HuH-7.5 (cell line): ENCODE measurements around the gene FCN1.

Experiments used
- DNase-seq: peaks from one replicate; pipeline ENCODE4 v3.0.0; 2011; ENCODE audit warnings: low spot score

The FCN1 gene

GRCh38 chr9:134891053-134891452 is 26.7 kb downstream of the FCN1 start:
- no peak for DNase-seq

- no peak for DNase-seq
These were observed 27.6 kb downstream of the FCN1 start for GRCh38 chr9:134890155-134890495.

DNA sequence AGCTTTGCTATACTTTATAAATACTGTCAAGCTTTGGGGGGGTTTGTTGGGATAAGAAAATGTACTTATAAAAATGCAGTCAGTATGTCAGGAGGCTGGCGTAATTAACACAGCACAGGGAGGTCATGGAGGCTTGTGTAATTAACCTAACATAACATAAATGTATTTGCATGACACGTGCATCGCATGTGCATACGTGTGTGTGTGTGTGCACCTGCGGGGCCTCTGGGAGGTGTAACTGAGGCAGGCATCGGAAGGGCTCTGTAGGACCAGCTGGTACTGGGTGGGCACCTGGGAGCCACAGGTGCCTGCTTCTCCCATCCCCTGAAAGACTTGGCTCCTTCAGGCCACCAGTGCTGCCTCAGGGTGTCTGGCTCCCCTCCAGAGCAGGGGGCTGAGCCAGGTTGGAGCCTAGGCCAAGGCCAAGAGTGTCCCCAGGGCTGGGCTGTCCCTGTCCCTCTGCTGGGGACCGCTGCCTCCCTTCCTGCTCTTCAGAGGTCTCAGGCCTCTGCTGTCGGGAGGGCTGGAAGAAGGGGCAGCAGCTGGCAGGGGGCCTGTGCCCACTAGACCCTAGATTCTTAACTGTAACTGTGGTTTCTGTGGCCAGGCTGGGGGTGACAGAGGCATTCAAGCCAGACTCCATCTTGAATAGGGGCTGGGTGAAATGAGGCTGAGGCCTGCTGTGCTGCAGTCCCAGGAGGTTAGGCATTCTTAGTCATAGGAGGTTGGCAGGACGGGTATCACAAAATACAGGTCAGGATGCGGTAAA is 28.1 kb downstream of the FCN1 start:
- DNase-seq, result no peak

- DNase-seq, result no peak
These were observed 29.0 kb downstream of the FCN1 start for GRCh38 chr9:134888603-134889190.

- no peak for DNase-seq
These were observed 29.8 kb downstream of the FCN1 start for GRCh38 chr9:134887686-134888602.

GRCh38 chr9:134887219-134887618 is 30.5 kb downstream of the FCN1 start:
- no peak for DNase-seq

DNA sequence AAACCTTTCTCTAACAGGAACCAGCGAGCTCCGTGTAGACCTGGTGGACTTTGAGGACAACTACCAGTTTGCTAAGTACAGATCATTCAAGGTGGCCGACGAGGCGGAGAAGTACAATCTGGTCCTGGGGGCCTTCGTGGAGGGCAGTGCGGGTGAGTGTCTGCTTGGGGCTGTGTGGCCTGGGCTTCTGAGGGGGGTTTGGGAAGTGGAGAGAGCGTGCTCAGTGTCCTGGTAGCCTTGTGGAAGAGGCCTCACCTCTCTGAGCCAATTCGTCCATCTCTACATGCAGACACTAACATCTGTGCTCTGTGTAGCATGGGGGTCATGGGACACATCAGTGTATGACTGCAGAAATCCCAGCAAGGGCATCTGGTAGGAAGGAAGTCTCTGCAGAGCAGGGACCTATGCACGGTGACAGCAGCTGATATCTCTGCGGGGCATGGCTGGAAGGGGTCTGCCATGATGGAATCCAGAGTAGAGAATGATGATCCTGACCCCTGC is 31.2 kb downstream of the FCN1 start:
- no peak for DNase-seq

- no peak for DNase-seq
These were observed 31.9 kb downstream of the FCN1 start for GRCh38 chr9:134885679-134886412.

- no peak for DNase-seq
These were observed 32.6 kb downstream of the FCN1 start for GRCh38 chr9:134885001-134885678.

- no peak for DNase-seq
These were observed 33.2 kb downstream of the FCN1 start for GRCh38 chr9:134884492-134884891.

DNA sequence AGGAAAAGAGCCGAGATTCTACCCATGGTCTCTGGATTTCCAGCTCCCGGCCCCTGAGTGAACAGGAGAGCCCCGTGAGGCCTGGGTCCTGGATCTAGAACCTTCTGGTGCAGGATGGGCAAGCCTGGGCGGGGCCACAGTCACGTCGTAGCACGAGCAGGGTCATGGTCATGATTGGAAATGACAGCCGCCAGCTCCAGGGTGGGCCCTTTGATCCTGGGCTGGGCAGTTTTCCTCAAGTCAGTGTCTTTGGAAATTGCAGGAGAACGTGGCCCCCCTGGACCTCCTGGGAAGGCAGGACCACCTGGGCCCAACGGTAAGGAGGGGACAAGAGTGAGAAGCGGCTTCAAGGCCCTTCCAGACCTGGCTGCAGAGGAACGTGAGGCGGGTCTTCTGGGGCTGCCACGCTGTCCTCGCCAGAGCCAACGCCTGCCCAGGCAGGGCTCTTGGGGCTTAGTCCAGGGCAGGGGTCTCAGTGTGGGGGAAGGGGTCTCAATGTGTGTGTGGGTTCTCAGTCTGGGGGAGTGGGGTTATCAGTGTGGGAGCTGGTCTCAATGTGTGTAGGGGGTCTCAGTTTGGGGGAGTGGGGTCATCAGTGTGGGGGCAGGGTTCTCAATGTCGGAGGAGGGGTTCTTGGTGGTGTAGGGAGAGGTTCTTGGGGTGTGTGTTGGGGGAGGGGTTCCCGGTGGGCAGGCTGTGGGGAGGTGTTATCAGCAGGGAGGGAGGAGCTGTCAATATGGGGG is 34.5 kb downstream of the FCN1 start:
- DNase-seq, result no peak

GRCh38 chr9:134882204-134882785 is 35.4 kb downstream of the FCN1 start:
- DNase-seq, result no peak

DNA sequence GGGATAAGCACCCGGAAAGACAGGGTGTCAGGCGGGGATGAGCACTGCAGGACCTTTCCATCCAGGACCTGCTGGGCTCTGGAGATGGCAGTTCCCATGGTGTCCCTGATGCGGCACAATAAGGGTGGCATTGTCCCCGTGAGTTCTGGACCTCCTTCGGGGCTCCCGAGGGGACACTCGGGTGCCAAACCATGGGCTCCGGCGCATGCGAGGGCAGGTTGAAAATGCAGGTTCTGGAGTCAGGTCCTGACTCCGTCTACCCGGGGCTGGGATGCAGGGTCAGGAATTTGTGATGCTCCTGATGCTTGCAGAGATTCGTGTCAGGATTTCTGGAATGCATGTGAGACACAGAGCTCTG is 36.4 kb downstream of the FCN1 start:
- no peak for DNase-seq

DNA sequence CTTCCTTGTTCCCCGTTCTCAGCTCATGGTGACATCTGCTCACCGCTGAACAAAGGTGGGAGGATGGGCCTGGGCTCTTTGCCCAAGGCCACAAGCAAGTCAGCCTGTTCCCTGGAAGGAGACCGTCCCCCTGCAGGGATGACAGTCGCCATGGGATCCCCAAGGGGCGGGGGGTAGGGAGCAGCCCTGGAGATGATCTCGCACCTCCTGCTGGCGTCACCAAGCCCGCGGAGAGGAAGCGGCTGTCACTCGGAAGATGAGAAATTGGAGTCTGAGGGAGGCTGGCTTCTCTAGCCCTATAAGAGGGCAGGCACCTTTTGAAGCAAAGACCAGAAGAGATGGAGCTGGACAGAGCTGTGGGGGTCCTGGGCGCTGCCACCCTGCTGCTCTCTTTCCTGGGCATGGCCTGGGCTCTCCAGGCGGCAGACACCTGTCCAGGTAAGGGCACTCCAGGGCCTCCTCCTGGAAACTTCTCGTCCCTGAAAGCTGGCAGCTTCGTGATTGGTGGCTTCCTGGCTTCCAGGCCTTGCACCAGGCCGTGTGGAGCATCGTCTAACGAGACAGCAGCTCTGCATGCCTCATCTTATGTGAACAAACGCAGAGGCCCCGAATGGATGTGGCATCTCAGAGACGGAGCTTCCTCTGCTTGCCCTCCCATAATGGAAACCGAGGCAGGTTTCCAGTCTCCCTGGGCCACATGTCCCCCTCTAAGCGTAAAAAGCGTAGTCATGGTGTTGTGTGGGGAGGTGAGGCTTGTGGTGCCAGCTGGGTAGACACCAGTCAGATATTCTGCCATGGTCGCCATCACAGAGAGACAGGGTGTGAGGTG is 37.0 kb downstream of the FCN1 start, which contains the start of gene FCN2:
FCN2 (plus strand) TSS at position 327 of the 829 bp plus-strand sequence; CDS start at position 339, 12 bp downstream.
- no peak for DNase-seq

DNA sequence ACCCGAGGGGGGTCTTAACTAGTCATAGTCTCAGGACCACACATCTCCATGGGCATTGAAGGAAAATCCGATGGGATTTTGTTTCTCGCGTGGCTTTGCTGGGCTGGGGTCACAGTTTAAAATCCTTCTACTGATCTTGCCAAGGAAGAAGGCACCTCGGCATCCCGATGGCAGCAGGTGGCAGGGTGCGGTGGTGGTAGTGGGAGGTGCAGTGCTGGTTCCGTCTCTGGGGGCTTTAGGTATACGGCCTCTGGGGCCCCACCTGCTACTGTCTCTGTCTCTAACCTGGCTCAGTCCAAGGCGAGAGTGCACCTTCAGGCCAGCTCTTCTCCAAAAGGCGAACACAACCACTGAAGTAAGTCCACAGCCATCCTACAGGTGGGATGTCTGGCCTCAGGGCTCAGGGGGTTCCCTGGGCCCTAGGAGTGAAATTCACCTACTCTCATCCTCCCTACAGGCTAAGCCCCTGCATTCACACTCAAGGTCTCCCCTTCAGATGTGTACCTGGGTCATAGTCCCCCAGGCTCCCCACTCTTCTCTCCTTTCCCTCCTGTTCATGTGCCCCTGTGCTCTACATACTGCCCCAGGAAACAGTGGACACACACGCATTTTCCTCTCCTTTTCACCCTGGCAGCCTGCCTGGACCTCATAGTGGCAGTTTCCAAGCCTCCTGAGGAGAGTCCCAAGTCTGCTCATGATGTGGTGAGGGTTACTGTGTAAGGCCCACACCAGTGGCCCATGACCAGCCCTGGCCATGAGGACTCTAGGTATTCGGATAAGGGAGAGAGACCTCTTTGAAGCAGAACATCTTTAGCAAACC is 37.8 kb downstream of the FCN1 start:
- DNase-seq, result no peak

DNA sequence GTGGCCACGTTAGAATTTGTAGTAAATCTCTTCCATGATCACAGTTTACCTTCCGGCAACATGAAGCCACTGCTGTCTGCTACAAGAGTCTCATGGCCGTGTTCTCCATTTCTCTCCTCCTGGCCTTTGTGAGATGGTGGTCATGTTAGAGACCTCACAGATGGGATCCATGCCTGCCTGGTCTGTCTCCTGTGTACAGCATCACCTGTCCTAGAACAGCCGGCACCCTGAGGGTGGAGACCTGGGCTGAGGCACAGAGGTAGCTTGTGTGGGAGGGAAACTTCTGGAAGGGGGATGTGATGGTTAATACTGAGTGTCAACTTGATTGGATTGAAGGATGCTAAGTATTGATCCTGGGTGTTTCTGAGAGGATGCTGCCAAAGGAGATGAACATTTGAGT is 40.2 kb downstream of the FCN1 start:
- DNase-seq, result no peak

- no peak for DNase-seq
These were observed 42.3 kb downstream of the FCN1 start for GRCh38 chr9:134875371-134875770.

GRCh38 chr9:134872482-134873231 is 45.1 kb downstream of the FCN1 start:
- DNase-seq, result no peak
